Panc1 (cell line): Measurements from ENCODE around the gene RFFL.
A peak's percentile ranks its signal among the peaks of the same experiment; 100 is the strongest.

Experiments used
- CTCF ChIP-seq: fragments of 450-650 bp; IDR thresholded peaks from 2 replicates; pipeline ENCODE4 v1.5.1; 2017; ENCODE audit warnings: mild to moderate bottlenecking
- POLR2AphosphoS5 ChIP-seq: IDR thresholded peaks from 2 replicates; pipeline ENCODE4 v1.6.1; 2012; ENCODE audit warnings: mild to moderate bottlenecking, low read depth, low read length, moderate library complexity

- TF ChIP-seq CTCF (no peak), POLR2AphosphoS5 (peak; percentile 82)
Measured at GRCh38 chr17:34980353-34980680, 83.2 kb downstream of the RFFL start, which contains the start of gene LIG3.
